A549 treated with dexamethasone at 1 μM for 4 hours (cell line): ENCODE measurements around the gene RRP12. TPM values are rescaled to one million over a fixed set of nuclear protein-coding genes. Genes with fewer than 3 reads are reported as not detected.

Experiments used
- total RNA-seq: library from RNA; stranded (reverse); fragments of 200-300 nt; extraction: Qiagen RNA extraction; gene quantifications from 5 replicates; pipeline ENCODE4 v1.2.3, GENCODE V29; 2022

The RRP12 gene, protein sequence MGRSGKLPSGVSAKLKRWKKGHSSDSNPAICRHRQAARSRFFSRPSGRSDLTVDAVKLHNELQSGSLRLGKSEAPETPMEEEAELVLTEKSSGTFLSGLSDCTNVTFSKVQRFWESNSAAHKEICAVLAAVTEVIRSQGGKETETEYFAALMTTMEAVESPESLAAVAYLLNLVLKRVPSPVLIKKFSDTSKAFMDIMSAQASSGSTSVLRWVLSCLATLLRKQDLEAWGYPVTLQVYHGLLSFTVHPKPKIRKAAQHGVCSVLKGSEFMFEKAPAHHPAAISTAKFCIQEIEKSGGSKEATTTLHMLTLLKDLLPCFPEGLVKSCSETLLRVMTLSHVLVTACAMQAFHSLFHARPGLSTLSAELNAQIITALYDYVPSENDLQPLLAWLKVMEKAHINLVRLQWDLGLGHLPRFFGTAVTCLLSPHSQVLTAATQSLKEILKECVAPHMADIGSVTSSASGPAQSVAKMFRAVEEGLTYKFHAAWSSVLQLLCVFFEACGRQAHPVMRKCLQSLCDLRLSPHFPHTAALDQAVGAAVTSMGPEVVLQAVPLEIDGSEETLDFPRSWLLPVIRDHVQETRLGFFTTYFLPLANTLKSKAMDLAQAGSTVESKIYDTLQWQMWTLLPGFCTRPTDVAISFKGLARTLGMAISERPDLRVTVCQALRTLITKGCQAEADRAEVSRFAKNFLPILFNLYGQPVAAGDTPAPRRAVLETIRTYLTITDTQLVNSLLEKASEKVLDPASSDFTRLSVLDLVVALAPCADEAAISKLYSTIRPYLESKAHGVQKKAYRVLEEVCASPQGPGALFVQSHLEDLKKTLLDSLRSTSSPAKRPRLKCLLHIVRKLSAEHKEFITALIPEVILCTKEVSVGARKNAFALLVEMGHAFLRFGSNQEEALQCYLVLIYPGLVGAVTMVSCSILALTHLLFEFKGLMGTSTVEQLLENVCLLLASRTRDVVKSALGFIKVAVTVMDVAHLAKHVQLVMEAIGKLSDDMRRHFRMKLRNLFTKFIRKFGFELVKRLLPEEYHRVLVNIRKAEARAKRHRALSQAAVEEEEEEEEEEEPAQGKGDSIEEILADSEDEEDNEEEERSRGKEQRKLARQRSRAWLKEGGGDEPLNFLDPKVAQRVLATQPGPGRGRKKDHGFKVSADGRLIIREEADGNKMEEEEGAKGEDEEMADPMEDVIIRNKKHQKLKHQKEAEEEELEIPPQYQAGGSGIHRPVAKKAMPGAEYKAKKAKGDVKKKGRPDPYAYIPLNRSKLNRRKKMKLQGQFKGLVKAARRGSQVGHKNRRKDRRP (N-terminal part only)
- 48.0 to 60.9 TPM (median 57.2 TPM) in 5 replicates for total RNA-seq

DNA sequence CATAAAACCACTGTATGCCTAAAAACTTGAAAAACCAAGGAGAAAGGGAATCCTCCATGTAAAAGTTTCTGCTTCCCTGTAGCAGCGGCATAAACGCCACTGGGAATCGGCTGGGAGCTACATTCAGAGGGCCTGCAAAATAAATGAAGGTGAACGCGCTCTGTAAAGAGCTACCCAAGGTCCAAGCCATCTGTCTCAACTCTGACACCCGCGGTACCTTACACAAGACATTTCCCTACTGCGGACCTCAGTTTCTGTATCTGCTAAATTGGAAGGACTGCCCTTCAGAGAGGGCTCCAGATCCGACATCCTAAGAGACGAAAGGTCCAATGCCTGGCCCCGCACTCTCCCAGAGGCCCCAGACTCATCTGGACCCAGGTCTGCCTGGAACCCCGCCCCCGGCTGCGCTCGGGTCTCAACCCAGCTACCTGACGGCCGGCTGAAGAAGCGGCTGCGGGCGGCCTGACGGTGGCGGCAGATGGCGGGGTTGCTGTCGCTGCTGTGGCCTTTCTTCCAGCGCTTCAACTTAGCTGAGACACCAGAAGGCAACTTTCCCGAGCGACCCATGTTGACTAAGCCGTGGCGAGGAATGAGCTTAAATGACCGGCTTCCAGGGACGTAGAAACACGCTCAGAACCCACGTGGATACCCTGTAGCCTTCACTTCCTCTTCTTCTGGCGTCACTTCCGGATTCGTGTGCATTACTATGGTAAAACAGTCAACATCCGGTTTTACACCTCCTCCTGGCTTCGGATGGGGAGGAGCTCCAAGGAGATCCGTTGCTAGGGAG is at the start of gene RRP12:
RRP12 (minus strand) TSS at position 676 of the 790 bp plus-strand sequence; CDS start at position 567, 109 bp downstream.

DNA sequence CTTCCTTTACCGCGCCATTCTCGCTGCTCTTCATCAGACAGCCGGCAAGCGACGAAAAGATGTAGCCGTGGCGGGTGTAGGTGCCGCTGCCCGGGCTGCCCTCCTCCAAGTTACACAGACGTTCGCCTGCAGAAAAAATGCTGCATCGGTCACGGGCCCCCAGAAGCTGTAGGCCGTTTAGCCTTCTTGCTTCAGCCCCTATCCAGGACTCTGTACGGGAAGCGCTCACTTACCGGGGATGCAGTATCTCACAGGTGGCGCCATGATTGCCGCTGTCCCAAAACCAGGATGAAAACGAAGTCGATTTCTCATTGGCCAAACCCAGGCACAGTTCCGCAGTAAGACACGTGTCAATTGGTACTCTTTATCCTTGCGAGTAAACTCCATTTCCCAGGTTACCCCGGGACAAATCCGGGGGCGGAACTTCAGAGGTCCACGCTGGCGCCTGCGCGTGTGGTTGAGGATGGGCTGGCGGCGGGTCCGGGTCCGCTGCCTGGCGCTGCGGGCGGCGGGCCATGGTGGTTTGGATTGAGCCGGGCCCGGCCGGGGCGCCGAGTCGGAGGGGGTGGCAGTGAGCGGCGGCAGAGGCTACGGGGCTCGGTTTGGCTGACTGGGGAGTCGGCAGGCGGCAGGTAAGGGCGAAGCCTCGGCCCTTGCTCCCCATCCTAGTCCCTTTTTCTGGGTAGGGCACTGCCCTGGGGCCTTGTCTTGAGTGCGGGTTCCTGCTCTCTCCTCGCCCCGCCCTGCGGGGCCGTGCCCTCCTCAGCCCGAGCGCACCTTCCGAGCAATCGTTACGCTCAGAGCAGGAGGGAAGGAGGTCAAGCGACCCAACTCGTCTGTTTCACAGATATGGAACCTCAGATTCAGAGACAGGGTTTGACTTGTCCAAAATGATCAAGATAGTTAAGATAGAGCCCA is 44.8 kb upstream of the RRP12 start, which contains the start of the genes EXOSC1 and ZDHHC16:
EXOSC1 (minus strand) TSS at position 285 of the 918 bp plus-strand sequence; CDS start at position 264, 21 bp downstream.
ZDHHC16 (plus strand) TSS at position 454 of the 918 bp plus-strand sequence. CDS start 5,501 bp downstream, outside the sequence.

GRCh38 chr10:97425964-97426775 is 25.0 kb upstream of the RRP12 start, which contains the start of gene PGAM1:
PGAM1 (plus strand) TSS chr10:97426191; CDS start chr10:97426308, 117 bp downstream.

GRCh38 chr10:97334370-97335175 is 66.6 kb downstream of the RRP12 start, which contains the start of gene FRAT2:
FRAT2 (minus strand) TSS chr10:97334729; CDS start chr10:97334572, 157 bp downstream.

GRCh38 chr10:97318772-97319651 is 82.1 kb downstream of the RRP12 start, which contains the start of gene FRAT1:
FRAT1 (plus strand) TSS chr10:97319271; CDS start chr10:97319454, 183 bp downstream.

Other genes starting within 250 kb of the RRP12 start
- 0.02 to 0.10 TPM (median 0.06 TPM) in 5 replicates for gene SLIT1, start 215.4 kb downstream of the RRP12 start, total RNA-seq
- gene ARHGAP19, start 108.7 kb downstream of the RRP12 start, total RNA-seq = 4.5 to 6.2 TPM (median 5.2 TPM) in 5 replicates
- 0.88 to 2.1 TPM (median 1.9 TPM) in 5 replicates for gene FRAT1, start 82.1 kb downstream of the RRP12 start, total RNA-seq
- gene FRAT2, start 66.6 kb downstream of the RRP12 start, total RNA-seq = 6.9 to 10.7 TPM (median 9.9 TPM) in 5 replicates
- 546 to 577 TPM (median 553 TPM) in 5 replicates for gene PGAM1, start 24.9 kb upstream of the RRP12 start, total RNA-seq
- gene EXOSC1, start 44.7 kb upstream of the RRP12 start, total RNA-seq = 49.3 to 58.3 TPM (median 52.8 TPM) in 5 replicates
- 44.2 to 57.1 TPM (median 56.5 TPM) in 5 replicates for gene ZDHHC16, start 44.8 kb upstream of the RRP12 start, total RNA-seq
- gene MMS19, start 97.1 kb upstream of the RRP12 start, total RNA-seq = 35.9 to 53.6 TPM (median 52.1 TPM) in 5 replicates
- 15.6 to 19.5 TPM (median 19.2 TPM) in 5 replicates for gene UBTD1, start 97.6 kb upstream of the RRP12 start, total RNA-seq
- gene ANKRD2, start 171.4 kb upstream of the RRP12 start, total RNA-seq = 4.6 to 8.7 TPM (median 7.4 TPM) in 5 replicates
- gene HOGA1, start 183.0 kb upstream of the RRP12 start, total RNA-seq = 1.9 to 3.2 TPM (median 2.3 TPM) in 5 replicates
- gene C10orf62, start 188.4 kb upstream of the RRP12 start, total RNA-seq = 0.07 to 0.20 TPM (median 0.11 TPM) in 4 of 5 replicates, not detected in the other
- gene MORN4, start 232.2 kb upstream of the RRP12 start, total RNA-seq = 5.8 to 7.0 TPM (median 6.4 TPM) in 5 replicates
- 18.7 to 22.7 TPM (median 22.0 TPM) in 5 replicates for gene PI4K2A, start 239.3 kb upstream of the RRP12 start, total RNA-seq